A673 (cell line): Measurements from ENCODE around the gene ADGRL2. TPM values are rescaled to one million over a fixed set of nuclear protein-coding genes. Genes with fewer than 3 reads are reported as not detected.

Source experiments
- BruUV-seq: library from RNA; stranded (reverse); fragments of 400-500 nt; replicated peaks from 2 replicates; lab custom pipeline; 2021; lab: Mats Ljungman, UMichigan
- CTCF ChIA-PET: fragments of 300-600 bp; sonication (Branson Sonifier 250); formaldehyde crosslinking; loops from one replicate; lab custom pipeline; 2022; ENCODE audit warnings: antibody characterized with exemption; lab: Charles Lee
- POLR2A ChIA-PET: fragments of 300-600 bp; sonication (Branson Sonifier 250); formaldehyde crosslinking; loops from one replicate; lab custom pipeline; 2022; ENCODE audit warnings: antibody characterized with exemption; ENCODE audit not compliant: low non-redundant PET; lab: Charles Lee
- DNase-seq: peaks from one replicate; pipeline ENCODE4 v3.0.0-alpha.2; 2015; ENCODE audit warnings: low spot score
- H3K27ac ChIP-seq: fragments of 200-600 bp; sonication (generic); 2 replicates; pipeline ENCODE4 v1.5.1; 2016; ENCODE audit warnings: mixed run types, low read depth, mild to moderate bottlenecking, mixed read lengths, antibody characterized with exemption, low read length; ENCODE audit not compliant: poor library complexity, severe bottlenecking
- H3K27me3 ChIP-seq: fragments of 200-600 bp; sonication (generic); replicated peaks from 2 replicates; pipeline ENCODE4 v1.6.1; 2017; ENCODE audit warnings: mixed run types, low read depth, mild to moderate bottlenecking, mixed read lengths, antibody characterized with exemption, low read length; ENCODE audit not compliant: insufficient read depth, poor library complexity
- H3K36me3 ChIP-seq: fragments of 200-600 bp; sonication (generic); 2 replicates; pipeline ENCODE4 v1.6.1; 2016; ENCODE audit warnings: mixed run types, mild to moderate bottlenecking, mixed read lengths, antibody characterized with exemption, low read length; ENCODE audit not compliant: insufficient read depth, poor library complexity, severe bottlenecking
- H3K4me1 ChIP-seq: fragments of 200-600 bp; sonication (generic); 2 replicates; pipeline ENCODE4 v1.6.1; 2017; ENCODE audit warnings: mixed run types, mild to moderate bottlenecking, mixed read lengths, antibody characterized with exemption, low read length; ENCODE audit not compliant: insufficient read depth, poor library complexity, severe bottlenecking
- H3K4me3 ChIP-seq: fragments of 200-600 bp; sonication (generic); 2 replicates; pipeline ENCODE4 v1.5.1; 2016; ENCODE audit warnings: low read depth, mixed run types, mild to moderate bottlenecking, mixed read lengths, low read length; ENCODE audit not compliant: poor library complexity, severe bottlenecking
- H3K9me3 ChIP-seq: fragments of 200-600 bp; sonication (generic); 2 replicates; pipeline ENCODE4 v1.6.1; 2016; ENCODE audit warnings: mixed run types, low read depth, mild to moderate bottlenecking, mixed read lengths, antibody characterized with exemption, low read length; ENCODE audit not compliant: poor library complexity, severe bottlenecking
- EZH2 ChIP-seq: fragments of 200-600 bp; sonication (generic); IDR thresholded peaks from 2 replicates; pipeline ENCODE4 v1.6.1; 2017; ENCODE audit warnings: borderline replicate concordance, low read depth, mild to moderate bottlenecking, mixed read lengths, antibody characterized with exemption, low read length; ENCODE audit not compliant: poor library complexity, severe bottlenecking
- intact Hi-C: fragments of 100-400 bp; cut with micrococcal nuclease; formaldehyde crosslinking; loops from one replicate; pipeline ENCODE4 v1.10.0; 2022; ENCODE audit not compliant: unreplicated experiment
- total RNA-seq: library from RNA; stranded (reverse); gene quantifications from 2 replicates; pipeline ENCODE4 v1.2.3, GENCODE V29; 2021
- TF ChIP-seq, protein P1 (sequence below): fragments of 300-800, 200-600 bp; sonication (generic); conservative IDR thresholded peaks from 2 replicates; pipeline ENCODE4 v1.5.1; 2017; ENCODE audit warnings: low read depth, mild to moderate bottlenecking, antibody characterized with exemption, low read length, moderate library complexity, mixed read lengths

ADGRL2 gene
- total RNA-seq, 1 experiment from 2014 or later, result 1.5 TPM

DNA sequence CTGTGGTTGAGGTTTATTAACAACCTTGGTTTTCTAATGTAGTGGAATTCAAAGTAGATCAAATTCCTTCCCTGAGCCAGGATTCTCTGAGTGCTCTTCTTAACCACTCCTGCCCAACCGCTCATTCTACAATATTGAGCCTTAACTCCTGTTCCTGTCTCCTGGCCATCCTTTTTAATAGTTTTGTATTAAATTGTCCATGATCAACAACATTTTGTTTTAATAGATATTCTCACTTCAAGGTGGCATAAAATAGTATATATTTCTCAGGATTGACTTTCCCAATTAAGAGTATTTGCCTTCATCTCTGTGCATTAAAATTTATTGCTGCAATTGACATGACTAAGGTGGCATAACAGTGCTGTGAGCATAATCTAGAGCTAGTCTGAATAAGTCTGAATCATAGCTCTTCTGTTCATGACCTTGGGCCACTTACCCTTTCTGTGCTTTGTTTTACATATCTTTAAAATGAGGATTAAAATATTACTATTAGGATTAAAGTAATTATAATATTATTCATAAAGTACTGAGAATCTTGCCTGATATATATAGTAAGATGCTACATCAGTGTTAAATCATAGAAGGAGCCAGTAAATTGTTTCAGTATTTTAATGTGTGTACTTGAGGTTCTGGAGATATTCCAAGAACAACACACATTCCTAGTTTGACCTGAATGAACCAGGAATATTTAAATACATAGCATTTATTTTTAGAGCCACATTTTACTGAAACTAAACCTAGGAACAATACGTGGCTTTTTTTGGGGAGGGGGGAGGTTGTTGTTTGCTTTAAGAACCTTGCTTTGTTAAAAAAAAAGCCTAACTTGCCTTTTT, 76.4 kb downstream of the ADGRL2 start:
- BruUV-seq, result no TSS peak
- POLR2A ChIA-PET, result no interaction called here
- H3K4me1 ChIP-seq, result no peaks in the 10 kb centered on the region
- H3K36me3 ChIP-seq, result no peaks in the 10 kb centered on the region
- H3K4me3 ChIP-seq, result no peak overlapping the region
- no peak overlapping the region for H3K27ac ChIP-seq
- no peaks in the 10 kb centered on the region for H3K9me3 ChIP-seq
- H3K27me3 ChIP-seq, result peaks cover 17% of the 10 kb centered on the region
- DNase-seq, result no peak
- TF ChIP-seq EZH2, result no peak
- TF ChIP-seq, protein P1, sequence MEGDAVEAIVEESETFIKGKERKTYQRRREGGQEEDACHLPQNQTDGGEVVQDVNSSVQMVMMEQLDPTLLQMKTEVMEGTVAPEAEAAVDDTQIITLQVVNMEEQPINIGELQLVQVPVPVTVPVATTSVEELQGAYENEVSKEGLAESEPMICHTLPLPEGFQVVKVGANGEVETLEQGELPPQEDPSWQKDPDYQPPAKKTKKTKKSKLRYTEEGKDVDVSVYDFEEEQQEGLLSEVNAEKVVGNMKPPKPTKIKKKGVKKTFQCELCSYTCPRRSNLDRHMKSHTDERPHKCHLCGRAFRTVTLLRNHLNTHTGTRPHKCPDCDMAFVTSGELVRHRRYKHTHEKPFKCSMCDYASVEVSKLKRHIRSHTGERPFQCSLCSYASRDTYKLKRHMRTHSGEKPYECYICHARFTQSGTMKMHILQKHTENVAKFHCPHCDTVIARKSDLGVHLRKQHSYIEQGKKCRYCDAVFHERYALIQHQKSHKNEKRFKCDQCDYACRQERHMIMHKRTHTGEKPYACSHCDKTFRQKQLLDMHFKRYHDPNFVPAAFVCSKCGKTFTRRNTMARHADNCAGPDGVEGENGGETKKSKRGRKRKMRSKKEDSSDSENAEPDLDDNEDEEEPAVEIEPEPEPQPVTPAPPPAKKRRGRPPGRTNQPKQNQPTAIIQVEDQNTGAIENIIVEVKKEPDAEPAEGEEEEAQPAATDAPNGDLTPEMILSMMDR, result no peak
- intact Hi-C loops, result no loop called here
- CTCF ChIA-PET, result no interaction called here

DNA sequence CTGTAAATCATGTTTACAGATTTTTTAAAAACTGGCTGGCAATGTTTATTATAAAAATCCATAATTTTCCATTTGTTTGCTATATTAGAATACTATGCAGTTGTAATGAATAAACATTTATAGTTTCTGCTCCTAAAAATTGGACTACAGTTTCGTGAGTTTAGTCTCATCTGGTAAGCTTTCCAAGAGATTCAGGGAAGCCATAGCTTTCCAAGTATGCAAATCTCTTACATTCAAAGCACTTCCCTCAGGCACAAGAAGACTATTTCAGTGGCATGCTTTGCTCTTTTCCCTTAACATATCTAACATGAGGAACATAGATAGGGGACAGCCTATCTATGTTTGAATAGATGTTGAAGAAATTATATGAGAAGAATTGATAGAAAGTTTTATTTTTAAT, 77.2 kb downstream of the ADGRL2 start:
- CTCF ChIA-PET, result no interaction called here

DNA sequence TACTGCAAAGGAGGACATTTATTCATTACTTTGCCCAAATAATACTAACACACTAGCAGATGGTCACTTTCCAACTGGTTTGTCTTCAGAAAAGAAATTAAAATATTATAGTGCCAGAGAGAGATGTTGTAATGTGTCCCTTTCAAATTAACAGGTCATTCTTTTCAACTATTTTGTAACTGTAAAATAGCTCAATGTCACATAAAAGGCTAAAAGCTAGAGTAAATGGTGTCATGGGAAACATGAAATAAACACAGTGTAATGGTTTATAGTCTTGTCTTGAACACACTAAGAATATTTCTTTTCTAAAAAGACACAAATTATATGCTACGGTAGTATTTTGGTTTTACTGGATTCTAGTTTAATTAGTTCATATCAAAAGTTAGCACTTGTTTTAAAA, 77.8 kb downstream of the ADGRL2 start:
- DNase-seq, result no peak
- intact Hi-C loops, result no loop called here
- POLR2A ChIA-PET, result no interaction called here
- H3K27me3 ChIP-seq, result peaks cover 23% of the 10 kb centered on the region
- no peaks in the 10 kb centered on the region for H3K9me3 ChIP-seq
- no peak for TF ChIP-seq EZH2
- TF ChIP-seq, protein P1, result no peak
- H3K4me1 ChIP-seq, result no peaks in the 10 kb centered on the region
- no peak overlapping the region for H3K27ac ChIP-seq
- CTCF ChIA-PET, result no interaction called here
- no peak overlapping the region for H3K4me3 ChIP-seq
- no peaks in the 10 kb centered on the region for H3K36me3 ChIP-seq
- no TSS peak for BruUV-seq

More for the DNA sequence above, 77.2 kb downstream of the ADGRL2 start:
- DNase-seq, result no peak
- Histone ChIP-seq H3K4me3 (no peak overlapping the region), H3K27ac (no peak overlapping the region), H3K27me3 (peaks cover 23% of the 10 kb centered on the region), H3K9me3 (no peaks in the 10 kb centered on the region), H3K36me3 (no peaks in the 10 kb centered on the region), H3K4me1 (no peaks in the 10 kb centered on the region)
- POLR2A ChIA-PET, result no interaction called here
- TF ChIP-seq, protein P1, result no peak
- TF ChIP-seq EZH2, result no peak
- no TSS peak for BruUV-seq
- intact Hi-C loops, result no loop called here
